GM12878 (cell line): ENCODE measurements around the gene RASAL3. TPM values are rescaled to one million over a fixed set of nuclear protein-coding genes. Genes with fewer than 3 reads are reported as not detected.

ENCODE experiments used
- ATAC-seq: fragments of 200-7000 bp; cut with Tn5 transposase; 3 replicates; pipeline ENCODE4 v1.9.1; 2020; ENCODE audit warnings: mild to moderate bottlenecking, moderate library complexity
- BruUV-seq: library from RNA; stranded (reverse); fragments of 400-500 nt; replicated peaks from 2 replicates; lab custom pipeline; 2021; lab: Mats Ljungman, UMichigan
- CTCF ChIA-PET: fragments of 300-600 bp; sonication (Branson Sonifier 250); formaldehyde crosslinking; extraction: SDS; loops from one replicate; lab custom pipeline; 2021; ENCODE audit warnings: inconsistent platforms; lab: Yijun Ruan, JAX
- POLR2A ChIA-PET: fragments of 350-600 bp; formaldehyde crosslinking; extraction: SDS; loops from one replicate; lab custom pipeline; 2021; ENCODE audit warnings: inconsistent platforms; lab: Charles Lee
- RAD21 ChIA-PET: fragments of 300-600 bp; sonication (Branson Sonifier 250); formaldehyde crosslinking; loops from one replicate; lab custom pipeline; 2023; ENCODE audit warnings: antibody characterized with exemption; ENCODE audit not compliant: unreplicated experiment; lab: Charles Lee
- SMC1A ChIA-PET: fragments of 300-600 bp; sonication (Branson Sonifier 250); formaldehyde crosslinking; loops from one replicate; lab custom pipeline; 2023; ENCODE audit not compliant: unreplicated experiment, uncharacterized antibody; lab: Charles Lee
- DNase-seq: peaks from one replicate; pipeline ENCODE4 v3.0.0-alpha.2; 2011; ENCODE audit warnings: low read depth, low spot score
- FAIRE-seq: peaks from 3 replicates; lab custom pipeline; 2011; peaks lifted over from hg19 to GRCh38; lab: Jason Lieb, UNC
- H2AFZ ChIP-seq: 2 replicates; pipeline ENCODE4 v1.6.0; 2011; ENCODE audit warnings: low read depth, low read length, control low read depth; ENCODE audit not compliant: control insufficient read depth
- H3K27ac ChIP-seq: 2 replicates; pipeline ENCODE4 v1.5.1; 2011; ENCODE audit warnings: control low read depth; ENCODE audit not compliant: control insufficient read depth, insufficient read depth
- H3K27me3 ChIP-seq, 2 experiments: replicated peaks in 1 of 2; 2 replicates each; pipeline versions ENCODE4 v1.6.0 to v1.6.1; 2011; ENCODE audit warnings: low read length in 1 of 2; ENCODE audit not compliant: control insufficient read depth in 2 of 2, insufficient read depth in 2 of 2
- H3K36me3 ChIP-seq, 2 experiments: 2 replicates each; pipeline ENCODE4 v1.5.1; 2011; ENCODE audit warnings: low read length in 1 of 2; ENCODE audit not compliant: control insufficient read depth in 2 of 2, insufficient read depth in 2 of 2
- H3K4me1 ChIP-seq: 2 replicates; pipeline ENCODE4 v1.6.1; 2011; ENCODE audit warnings: mild to moderate bottlenecking, low read length, moderate library complexity, mixed read lengths; ENCODE audit not compliant: control insufficient read depth, insufficient read depth
- H3K4me2 ChIP-seq: 2 replicates; pipeline ENCODE4 v1.6.0; 2011; ENCODE audit warnings: control low read depth; ENCODE audit not compliant: control insufficient read depth, insufficient read depth
- H3K4me3 ChIP-seq: fragments of 200-600 bp; sonication (generic); 2 replicates; pipeline ENCODE4 v1.5.1; 2016
- H3K79me2 ChIP-seq: 2 replicates; pipeline ENCODE4 v1.6.0; 2011; ENCODE audit warnings: low read length; ENCODE audit not compliant: control insufficient read depth, insufficient read depth
- H3K9ac ChIP-seq: 2 replicates; pipeline ENCODE4 v1.8.0; 2011; ENCODE audit warnings: low read length, control low read depth, mixed read lengths; ENCODE audit not compliant: control insufficient read depth, insufficient read depth
- H3K9me3 ChIP-seq: replicated peaks from 3 replicates; pipeline ENCODE4 v1.5.1; 2011; ENCODE audit warnings: mild to moderate bottlenecking, low read length; ENCODE audit not compliant: control insufficient read depth, insufficient read depth
- H4K20me1 ChIP-seq: 2 replicates; pipeline ENCODE4 v1.6.0; 2011; ENCODE audit not compliant: control insufficient read depth, insufficient read depth
- BHLHE40 ChIP-seq, 2 experiments: fragments of 450-650 bp in 1 of 2; IDR thresholded peaks; 2 replicates each; pipeline ENCODE4 v1.6.1; 2011 to 2017; ENCODE audit warnings: low read depth in 2 of 2, borderline replicate concordance in 1 of 2, improper control_type of control experiment in 1 of 2, low read length in 1 of 2, mild to moderate bottlenecking in 1 of 2
- E2F8 ChIP-seq: fragments of 450-650 bp; IDR thresholded peaks from 2 replicates; pipeline ENCODE4 v1.6.1; 2018; ENCODE audit warnings: mild to moderate bottlenecking, low read depth, moderate library complexity; ENCODE audit not compliant: partially characterized antibody
- HDGF ChIP-seq: fragments of 450-650 bp; IDR thresholded peaks from 2 replicates; pipeline ENCODE4 v1.6.1; 2016; ENCODE audit warnings: antibody characterized with exemption
- IRF3 ChIP-seq: fragments of 450-650 bp; IDR thresholded peaks from 2 replicates; pipeline ENCODE4 v1.6.1; 2014; ENCODE audit warnings: mild to moderate bottlenecking
- MTA2 ChIP-seq: fragments of 450-650 bp; IDR thresholded peaks from 2 replicates; pipeline ENCODE4 v1.6.1; 2016; ENCODE audit warnings: low read depth, mild to moderate bottlenecking, moderate library complexity
- POLR2A ChIP-seq: IDR thresholded peaks from 2 replicates; pipeline ENCODE4 v1.6.1; 2011; ENCODE audit warnings: low read depth, mild to moderate bottlenecking, low read length
- RUNX3 ChIP-seq: IDR thresholded peaks from 2 replicates; pipeline ENCODE4 v1.6.1; 2012; ENCODE audit warnings: low read length, inconsistent platforms
- SMC3 ChIP-seq: IDR thresholded peaks from 2 replicates; pipeline ENCODE4 v1.6.1; 2011; ENCODE audit warnings: low read length, improper control_type of control experiment, borderline replicate concordance
- ZNF217 ChIP-seq: fragments of 450-650 bp; IDR thresholded peaks from 2 replicates; pipeline ENCODE4 v1.6.1; 2017; ENCODE audit warnings: antibody characterized with exemption, mild to moderate bottlenecking
- WGBS: methylation state at CpG from one replicate; pipeline ENCODE4 v1.1.6; 2016; ENCODE audit warnings: low lambda C conversion rate; ENCODE audit not compliant: insufficient replicate concordance, insufficient coverage; ENCODE audit errors: missing lambda C conversion rate; 5-methylcytosine and 5-hydroxymethylcytosine counted together
- in situ Hi-C: fragments of 300-500 bp; cut with MboI; formaldehyde crosslinking; loops from 9 replicates; pipeline ENCODE4 v1.14.3; 2018; ENCODE audit warnings: mixed read lengths
- intact Hi-C: fragments of 100-400 bp; cut with micrococcal nuclease; formaldehyde crosslinking; loops from one replicate; pipeline ENCODE4 v1.14.2; 2022; ENCODE audit not compliant: unreplicated experiment
- polyA plus RNA-seq, 11 experiments: library from polyadenylated mRNA; depleted of rRNA in 4 of 11; unstranded in 6 of 11; stranded (reverse) in 5 of 11; fragments of >200 nt; fragmentation: Nextera tagmentation in 4 of 11; fragmentation: Illumina TruSeq in 1 of 11; extraction: Ambion mirVana in 4 of 11; extraction: Trizol in 1 of 11; gene quantifications; 1 replicate in 1 of 11; 2 replicates in 10 of 11; pipeline versions ENCODE4 v1.2.1 to v1.2.3, GENCODE V29; 2011 to 2016; ENCODE audit warnings: inconsistent platforms in 2 of 11, missing spikeins in 2 of 11, low read depth in 1 of 11
- total RNA-seq, 4 experiments: library from RNA; depleted of rRNA in 3 of 4; stranded (reverse); fragments of >200 nt in 3 of 4; fragmentation: Illumina TruSeq in 1 of 4; extraction: Trizol in 1 of 4; gene quantifications; 2 replicates each; pipeline versions ENCODE4 v1.2.1 to v1.2.3, GENCODE V29; 2013 to 2021

Gene RASAL3
- total and polyA plus RNA-seq, 10 of the 15 experiments (the other 5 are each of a cell fraction or from before 2014, with no cell fraction given), result 1.7 to 81.3 (median 23.2) TPM

GRCh38 chr19:15507068-15508034 is 43.0 kb upstream of the RASAL3 start (continued):
- no peak for TF ChIP-seq E2F8
- no peak for TF ChIP-seq SMC3
- TF ChIP-seq IRF3, result no peak
- no peak for TF ChIP-seq ZNF217
- TF ChIP-seq RUNX3, result no peak
- TF ChIP-seq HDGF, result no peak
- TF ChIP-seq, all 136 proteins: peak for 0

- POLR2A ChIA-PET, result no interaction called here
- intact Hi-C loops, result no loop called here
- no peaks in the 10 kb centered on the region for H3K9me3 ChIP-seq
These were observed 41.8 kb upstream of the RASAL3 start for GRCh38 chr19:15506074-15506571.

More at GRCh38 chr19:15506074-15506571, 41.8 kb upstream of the RASAL3 start:
- in situ Hi-C loops, result no loop called here
- no peaks in the 10 kb centered on the region for H3K79me2 ChIP-seq
- H3K4me2 ChIP-seq, result no peak overlapping the region
- DNase-seq, result no peak
- H3K27me3 ChIP-seq, result peaks cover 0 to 2% of the 10 kb centered on the region in 2 experiments; a peak in 2 of 4 replicates
- H3K36me3 ChIP-seq, result no peaks in the 10 kb centered on the region
- ChIA-PET CTCF (no interaction called here), RAD21 (no interaction called here)
- no peak for FAIRE-seq
- H3K4me1 ChIP-seq, result no peaks in the 10 kb centered on the region
- H3K9ac ChIP-seq, result no peak overlapping the region
- no peak for ATAC-seq
- BruUV-seq, result no TSS peak
- TF ChIP-seq POLR2A (no peak), BHLHE40 (IDR thresholded peaks at IDR 0.05; ENCODE audit: borderline replicate concordance in 1 of 2, low read depth in 2 of 2, low read length in 1 of 2) (no peak), MTA2 (no peak)
- TF ChIP-seq, all 136 proteins: peak for 0
- Histone ChIP-seq H2AFZ (no peak overlapping the region), H3K4me3 (no peak overlapping the region), H3K27ac (no peak overlapping the region), H4K20me1 (no peaks in the 10 kb centered on the region)
- 35% methylated on average over 5 of the region's 5 CpGs for WGBS
- SMC1A ChIA-PET, result no interaction called here
